ENCODE results near the gene KRT85. TPM values are rescaled to one million over a fixed set of nuclear protein-coding genes. Genes with fewer than 3 reads are reported as not detected.
A peak's percentile ranks its signal among the peaks of the same experiment; 100 is the strongest.
"Not testable (repeated sequence)": the region's sequence is repeated elsewhere in the genome, so short reads cannot be mapped to it uniquely, and the experiment has no call there.

The KRT85 gene
- total RNA-seq, 1 donor from 2014 or later = not detected

DNA sequence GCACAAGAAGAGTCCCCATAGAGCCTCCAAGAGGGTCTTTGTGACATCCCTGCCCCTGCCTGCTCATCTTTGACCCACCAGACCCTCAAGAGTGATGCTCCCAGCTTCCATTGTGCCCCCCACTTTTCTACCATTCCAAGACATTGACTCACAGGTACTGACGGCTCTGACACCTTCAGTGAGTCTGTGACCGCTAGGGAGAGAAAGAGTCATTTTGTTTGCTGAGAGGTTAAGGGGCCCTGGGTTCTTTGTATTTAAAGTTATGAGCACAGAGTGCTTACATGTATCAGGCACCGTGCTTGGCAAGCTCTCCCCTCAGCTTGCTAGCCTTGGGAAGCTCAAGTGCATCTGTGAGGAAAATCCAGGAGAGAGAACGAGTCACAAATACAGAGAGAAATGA lies 45.9 kb upstream of the KRT85 start:
- ATAC-seq (no peak), DNase-seq (no peak)
- H3K4me3 ChIP-seq = no peak overlapping the region
- peaks cover 7% of the 10 kb centered on the region for H3K4me1 ChIP-seq
- H3K36me3 ChIP-seq = no peaks in the 10 kb centered on the region
- H3K27me3 ChIP-seq = peaks cover 4% of the 10 kb centered on the region
- TF ChIP-seq, protein P1, sequence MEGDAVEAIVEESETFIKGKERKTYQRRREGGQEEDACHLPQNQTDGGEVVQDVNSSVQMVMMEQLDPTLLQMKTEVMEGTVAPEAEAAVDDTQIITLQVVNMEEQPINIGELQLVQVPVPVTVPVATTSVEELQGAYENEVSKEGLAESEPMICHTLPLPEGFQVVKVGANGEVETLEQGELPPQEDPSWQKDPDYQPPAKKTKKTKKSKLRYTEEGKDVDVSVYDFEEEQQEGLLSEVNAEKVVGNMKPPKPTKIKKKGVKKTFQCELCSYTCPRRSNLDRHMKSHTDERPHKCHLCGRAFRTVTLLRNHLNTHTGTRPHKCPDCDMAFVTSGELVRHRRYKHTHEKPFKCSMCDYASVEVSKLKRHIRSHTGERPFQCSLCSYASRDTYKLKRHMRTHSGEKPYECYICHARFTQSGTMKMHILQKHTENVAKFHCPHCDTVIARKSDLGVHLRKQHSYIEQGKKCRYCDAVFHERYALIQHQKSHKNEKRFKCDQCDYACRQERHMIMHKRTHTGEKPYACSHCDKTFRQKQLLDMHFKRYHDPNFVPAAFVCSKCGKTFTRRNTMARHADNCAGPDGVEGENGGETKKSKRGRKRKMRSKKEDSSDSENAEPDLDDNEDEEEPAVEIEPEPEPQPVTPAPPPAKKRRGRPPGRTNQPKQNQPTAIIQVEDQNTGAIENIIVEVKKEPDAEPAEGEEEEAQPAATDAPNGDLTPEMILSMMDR (IDR thresholded peaks at IDR 0.05) = no peak
- no peaks in the 10 kb centered on the region for H3K9me3 ChIP-seq
- intact Hi-C loops (cut with DNase I) = no loop called here
- H3K27ac ChIP-seq = no peak overlapping the region

DNA sequence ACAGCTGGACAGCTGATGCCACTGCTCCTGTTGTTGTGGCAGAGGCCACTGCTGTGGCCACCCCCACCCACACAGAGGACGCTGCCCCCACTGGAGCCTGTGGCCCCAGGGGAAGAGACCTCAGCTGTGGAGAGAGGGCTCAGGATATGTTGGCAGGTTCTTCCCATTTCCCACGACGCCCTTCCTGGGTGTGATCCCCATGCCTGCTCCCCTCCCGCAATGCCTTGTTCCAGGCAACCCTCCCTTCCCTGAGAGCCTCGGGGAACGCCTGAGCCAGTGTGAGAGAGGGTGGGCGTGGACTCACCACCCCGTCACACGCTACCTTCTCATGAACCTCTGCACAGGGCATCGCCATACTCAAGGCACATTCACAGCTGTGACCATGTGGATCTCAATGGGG lies 44.5 kb upstream of the KRT85 start:
- TF ChIP-seq, protein P1 (IDR thresholded peaks at IDR 0.05) = no peak
- Histone ChIP-seq H3K4me3 (no peak overlapping the region), H3K4me1 (peaks cover 2% of the 10 kb centered on the region), H3K9me3 (no peaks in the 10 kb centered on the region), H3K27ac (no peak overlapping the region), H3K27me3 (peaks cover 4% of the 10 kb centered on the region), H3K36me3 (no peaks in the 10 kb centered on the region)
- ATAC-seq (peak; percentile 14), DNase-seq (no peak)
- intact Hi-C loops (cut with DNase I) = no loop called here

DNA sequence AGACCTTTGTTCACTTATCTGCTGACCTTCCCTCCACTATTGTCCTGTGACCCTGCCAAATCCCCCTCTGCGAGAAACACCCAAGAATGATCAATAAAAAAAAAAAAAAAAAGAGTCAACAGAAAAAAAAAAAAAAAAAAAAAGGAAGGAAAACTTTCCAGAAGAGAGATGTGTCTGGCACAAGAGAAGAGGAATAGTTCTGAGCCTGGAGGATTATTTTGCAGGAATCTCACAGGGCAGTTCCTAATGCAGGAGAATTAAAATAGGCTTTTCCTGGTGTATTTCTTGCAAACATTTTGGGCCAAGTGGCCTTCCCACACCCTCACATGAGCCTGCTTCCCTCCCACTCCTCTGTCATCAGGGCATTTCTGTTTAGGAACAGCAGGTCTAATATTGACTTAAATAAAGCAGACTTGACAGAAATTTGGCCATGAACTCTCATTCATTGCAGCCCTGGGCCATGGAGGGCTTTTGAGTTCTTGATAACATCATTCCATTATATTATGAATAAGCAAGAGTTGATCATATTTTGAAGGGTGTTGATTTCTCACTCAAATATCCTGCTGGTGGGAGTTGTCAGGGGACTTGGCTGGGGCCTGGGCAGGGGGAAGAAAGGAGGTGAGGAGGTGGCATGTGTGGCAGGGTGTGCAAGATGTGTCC lies 43.4 kb upstream of the KRT85 start:
- H3K4me1 ChIP-seq; H3K9me3 ChIP-seq; DNase-seq; H3K4me3 ChIP-seq; intact Hi-C loops (cut with DNase I); H3K36me3 ChIP-seq; ATAC-seq; H3K27ac ChIP-seq; H3K27me3 ChIP-seq: not testable (repeated sequence)

DNA sequence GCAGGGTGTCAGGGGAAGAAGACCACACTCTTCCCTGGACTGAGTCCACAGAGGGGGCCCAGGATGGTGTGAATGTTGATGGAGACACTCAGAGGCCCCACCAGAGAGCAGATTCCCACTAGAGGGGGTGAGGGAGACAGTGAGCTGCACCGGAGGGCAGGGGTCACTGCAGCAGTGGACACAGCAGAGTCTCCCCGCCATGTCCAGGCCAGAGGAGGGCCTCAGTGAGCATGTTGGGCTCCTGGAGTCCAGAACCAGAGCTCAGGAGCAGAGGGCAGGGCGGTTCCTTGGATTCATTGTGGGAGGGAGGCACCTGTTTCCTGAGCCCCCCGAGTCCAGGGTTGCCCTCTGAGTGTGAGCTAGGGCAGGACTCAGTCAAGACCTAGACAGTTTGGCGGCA lies 40.6 kb upstream of the KRT85 start:
- no peaks in the 10 kb centered on the region for H3K9me3 ChIP-seq
- H3K4me3 ChIP-seq = no peak overlapping the region
- intact Hi-C loops (cut with DNase I) = no loop called here
- ATAC-seq (no peak), DNase-seq (no peak)
- H3K27ac ChIP-seq = no peak overlapping the region
- TF ChIP-seq, protein P1 (IDR thresholded peaks at IDR 0.05) = no peak
- H3K27me3 ChIP-seq = peaks cover 4% of the 10 kb centered on the region
- H3K4me1 ChIP-seq = no peaks in the 10 kb centered on the region
- no peaks in the 10 kb centered on the region for H3K36me3 ChIP-seq

DNA sequence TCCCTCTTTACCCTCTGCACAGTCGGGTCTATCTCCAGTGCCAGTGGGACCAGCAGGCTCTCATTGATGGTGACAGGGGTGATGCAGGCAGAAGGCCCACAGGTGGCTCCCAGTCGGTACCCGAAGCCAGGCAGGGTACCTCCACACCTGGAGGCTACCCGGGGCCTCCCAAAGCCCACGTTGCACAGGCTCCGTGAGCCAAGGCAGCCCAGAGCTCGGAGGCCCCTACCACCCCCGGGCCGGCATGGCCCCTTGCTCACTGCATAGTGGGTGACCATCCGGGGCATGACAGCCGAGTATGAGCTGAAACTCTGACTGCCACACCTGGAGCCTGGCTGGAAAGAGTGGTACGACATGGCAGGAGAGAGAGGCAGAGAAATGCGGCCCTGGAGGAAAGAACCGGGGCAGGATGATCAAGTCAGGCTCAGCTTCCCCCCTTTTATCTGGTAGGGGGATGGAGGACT lies 38.7 kb upstream of the KRT85 start, which contains the start of gene KRT82:
KRT82 (minus strand) TSS at position 414 of the 464 bp plus-strand sequence; CDS start at position 356, 58 bp downstream.
- no peak within 1 kb of the TSS for H3K4me3 ChIP-seq
- no peaks in the 10 kb centered on the region for H3K27me3 ChIP-seq
- H3K4me1 ChIP-seq = no peaks in the 10 kb centered on the region
- intact Hi-C loops (cut with DNase I) = no loop called here
- TF ChIP-seq, protein P1 (IDR thresholded peaks at IDR 0.05) = no peak
- DNase-seq (no peak), ATAC-seq (no peak)
- no peaks in the 10 kb centered on the region for H3K9me3 ChIP-seq
- no peaks in the 10 kb centered on the region for H3K36me3 ChIP-seq
- no peak within 1 kb of the TSS for H3K27ac ChIP-seq

DNA sequence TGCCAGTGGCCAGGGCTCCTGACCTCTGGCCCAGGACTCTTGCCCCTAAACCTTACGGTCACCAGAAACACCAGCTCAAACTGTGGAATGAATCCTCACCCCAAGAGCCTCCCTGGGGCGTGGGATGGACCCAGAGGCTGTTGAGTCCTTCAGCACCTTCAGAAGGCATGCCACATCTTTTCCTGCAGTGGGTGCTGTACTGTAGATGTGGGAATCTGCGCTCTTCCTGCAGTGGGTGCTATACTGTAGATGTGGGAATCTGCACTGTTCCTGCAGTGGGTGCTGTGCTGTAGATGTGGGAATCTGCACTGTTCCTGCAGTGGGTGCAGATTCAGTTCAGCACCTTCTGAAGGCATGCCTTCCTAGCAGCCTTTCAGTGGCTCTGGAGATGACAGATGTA lies 37.7 kb upstream of the KRT85 start:
- Histone ChIP-seq H3K27ac (no peak overlapping the region), H3K27me3 (peaks cover 4% of the 10 kb centered on the region), H3K36me3 (no peaks in the 10 kb centered on the region), H3K9me3 (no peaks in the 10 kb centered on the region), H3K4me1 (no peaks in the 10 kb centered on the region), H3K4me3 (no peak overlapping the region)
- no peak for ATAC-seq
- intact Hi-C loops (cut with DNase I) = no loop called here
- DNase-seq = no peak
- TF ChIP-seq, protein P1 (IDR thresholded peaks at IDR 0.05) = no peak

Measured in upper lobe of right lung (tissue), 1 donor.